ENCODE measurements around the gene PDK1. TPM values are rescaled to one million over a fixed set of nuclear protein-coding genes. Genes with fewer than 3 reads are reported as not detected.

PDK1 gene
- total RNA-seq, 1 experiment from 2014 or later = 130 TPM

GRCh38 chr2:172571245-172571644, 15.4 kb downstream of the PDK1 start:
- Histone ChIP-seq H3K79me2 (ENCODE audit: low read length) (peaks cover 77% of the 10 kb centered on the region), H3K27me3 (ENCODE audit: low read length) (no peaks in the 10 kb centered on the region), H2AFZ (ENCODE audit: low read length) (no peak overlapping the region), H3K27ac (ENCODE audit: low read length) (no peak overlapping the region), H3K9ac (ENCODE audit: low read length) (no peak overlapping the region), H3K9me2 (replicated peaks; ENCODE audit: insufficient read depth, low read length) (no peaks in the 10 kb centered on the region), H3K36me3 (ENCODE audit: insufficient read depth, low read length) (peaks cover 89% of the 10 kb centered on the region), H3K4me2 (ENCODE audit: low read depth, low read length, poor library complexity, severe bottlenecking) (no peak overlapping the region), H3K4me1 (ENCODE audit: low read length) (no peaks in the 10 kb centered on the region), H3K4me3 (ENCODE audit: low read length) (no peak overlapping the region), H3K9me3 (ENCODE audit: low read length) (peaks cover 21% of the 10 kb centered on the region), H4K20me1 (ENCODE audit: insufficient read depth, low read depth, low read length) (no peaks in the 10 kb centered on the region)
- no peak for DNase-seq

- Histone ChIP-seq H3K9ac (ENCODE audit: low read length) (no peak overlapping the region), H3K4me2 (ENCODE audit: low read depth, low read length, poor library complexity, severe bottlenecking) (no peak overlapping the region), H3K36me3 (ENCODE audit: insufficient read depth, low read length) (peaks cover 89% of the 10 kb centered on the region), H3K4me1 (ENCODE audit: low read length) (no peaks in the 10 kb centered on the region), H4K20me1 (ENCODE audit: insufficient read depth, low read depth, low read length) (no peaks in the 10 kb centered on the region), H3K9me3 (ENCODE audit: low read length) (peaks cover 31% of the 10 kb centered on the region), H3K79me2 (ENCODE audit: low read length) (peaks cover 77% of the 10 kb centered on the region), H3K27me3 (ENCODE audit: low read length) (no peaks in the 10 kb centered on the region), H3K4me3 (ENCODE audit: low read length) (no peak overlapping the region), H3K27ac (ENCODE audit: low read length) (no peak overlapping the region), H2AFZ (ENCODE audit: low read length) (no peak overlapping the region), H3K9me2 (replicated peaks; ENCODE audit: insufficient read depth, low read length) (no peaks in the 10 kb centered on the region)
- no peak for DNase-seq
Observed at GRCh38 chr2:172572981-172573380, 17.1 kb downstream of the PDK1 start.

- no peak overlapping the region for H3K9ac ChIP-seq (ENCODE audit: low read length)
- H3K27ac ChIP-seq (ENCODE audit: low read length) = no peak overlapping the region
- H3K36me3 ChIP-seq (ENCODE audit: insufficient read depth, low read length) = peaks cover 92% of the 10 kb centered on the region
- peaks cover 36% of the 10 kb centered on the region for H3K9me3 ChIP-seq (ENCODE audit: low read length)
- no peak overlapping the region for H3K4me2 ChIP-seq (ENCODE audit: low read depth, low read length, poor library complexity, severe bottlenecking)
- no peaks in the 10 kb centered on the region for H3K9me2 ChIP-seq (replicated peaks; ENCODE audit: insufficient read depth, low read length)
- peaks cover 83% of the 10 kb centered on the region for H3K79me2 ChIP-seq (ENCODE audit: low read length)
- DNase-seq = peak; percentile 51
- no peaks in the 10 kb centered on the region for H3K4me1 ChIP-seq (ENCODE audit: low read length)
- H3K27me3 ChIP-seq (ENCODE audit: low read length) = no peaks in the 10 kb centered on the region
- H3K4me3 ChIP-seq (ENCODE audit: low read length) = no peak overlapping the region
- no peaks in the 10 kb centered on the region for H4K20me1 ChIP-seq (ENCODE audit: insufficient read depth, low read depth, low read length)
- no peak overlapping the region for H2AFZ ChIP-seq (ENCODE audit: low read length)
Observed at GRCh38 chr2:172574965-172575364, 19.1 kb downstream of the PDK1 start.

- no peak overlapping the region for H3K27ac ChIP-seq (ENCODE audit: low read length)
- no peak overlapping the region for H3K4me3 ChIP-seq (ENCODE audit: low read length)
- H3K4me2 ChIP-seq (ENCODE audit: low read depth, low read length, poor library complexity, severe bottlenecking) = no peak overlapping the region
- H3K9me3 ChIP-seq (ENCODE audit: low read length) = peaks cover 34% of the 10 kb centered on the region
- DNase-seq = no peak
- no peaks in the 10 kb centered on the region for H3K9me2 ChIP-seq (replicated peaks; ENCODE audit: insufficient read depth, low read length)
- H3K4me1 ChIP-seq (ENCODE audit: low read length) = peaks cover 15% of the 10 kb centered on the region
- no peaks in the 10 kb centered on the region for H4K20me1 ChIP-seq (ENCODE audit: insufficient read depth, low read depth, low read length)
- no peak overlapping the region for H3K9ac ChIP-seq (ENCODE audit: low read length)
- H2AFZ ChIP-seq (ENCODE audit: low read length) = no peak overlapping the region
- H3K79me2 ChIP-seq (ENCODE audit: low read length) = peaks cover 86% of the 10 kb centered on the region
- H3K36me3 ChIP-seq (ENCODE audit: insufficient read depth, low read length) = peaks cover 91% of the 10 kb centered on the region
- no peaks in the 10 kb centered on the region for H3K27me3 ChIP-seq (ENCODE audit: low read length)
Observed at GRCh38 chr2:172578054-172578453, 22.2 kb downstream of the PDK1 start.

- Histone ChIP-seq H3K9me3 (ENCODE audit: low read length) (peaks cover 28% of the 10 kb centered on the region), H4K20me1 (ENCODE audit: insufficient read depth, low read depth, low read length) (no peaks in the 10 kb centered on the region)
Observed at GRCh38 chr2:172578860-172579512, 23.1 kb downstream of the PDK1 start.

GRCh38 chr2:172580544-172580943, 24.7 kb downstream of the PDK1 start:
- Histone ChIP-seq H4K20me1 (ENCODE audit: insufficient read depth, low read depth, low read length) (no peaks in the 10 kb centered on the region), H3K9me3 (ENCODE audit: low read length) (peaks cover 15% of the 10 kb centered on the region), H3K36me3 (ENCODE audit: insufficient read depth, low read length) (peaks cover 86% of the 10 kb centered on the region), H3K79me2 (ENCODE audit: low read length) (peaks cover 75% of the 10 kb centered on the region), H3K9me2 (replicated peaks; ENCODE audit: insufficient read depth, low read length) (no peaks in the 10 kb centered on the region), H2AFZ (ENCODE audit: low read length) (no peak overlapping the region), H3K9ac (ENCODE audit: low read length) (no peak overlapping the region), H3K4me1 (ENCODE audit: low read length) (peaks cover 15% of the 10 kb centered on the region), H3K27me3 (ENCODE audit: low read length) (no peaks in the 10 kb centered on the region), H3K4me2 (ENCODE audit: low read depth, low read length, poor library complexity, severe bottlenecking) (no peak overlapping the region), H3K4me3 (ENCODE audit: low read length) (no peak overlapping the region), H3K27ac (ENCODE audit: low read length) (no peak overlapping the region)
- no peak for DNase-seq

More at GRCh38 chr2:172578860-172579512, 23.1 kb downstream of the PDK1 start:
- peaks cover 82% of the 10 kb centered on the region for H3K79me2 ChIP-seq (ENCODE audit: low read length)
- H3K9ac ChIP-seq (ENCODE audit: low read length) = no peak overlapping the region
- no peaks in the 10 kb centered on the region for H3K27me3 ChIP-seq (ENCODE audit: low read length)
- H3K4me1 ChIP-seq (ENCODE audit: low read length) = peaks cover 15% of the 10 kb centered on the region
- DNase-seq = no peak
- no peak overlapping the region for H3K27ac ChIP-seq (ENCODE audit: low read length)
- no peak overlapping the region for H3K4me2 ChIP-seq (ENCODE audit: low read depth, low read length, poor library complexity, severe bottlenecking)
- H3K9me2 ChIP-seq (replicated peaks; ENCODE audit: insufficient read depth, low read length) = no peaks in the 10 kb centered on the region
- no peak overlapping the region for H3K4me3 ChIP-seq (ENCODE audit: low read length)
- no peak overlapping the region for H2AFZ ChIP-seq (ENCODE audit: low read length)
- H3K36me3 ChIP-seq (ENCODE audit: insufficient read depth, low read length) = peaks cover 85% of the 10 kb centered on the region

- H3K9ac ChIP-seq (ENCODE audit: low read length) = no peak overlapping the region
- H3K9me2 ChIP-seq (replicated peaks; ENCODE audit: insufficient read depth, low read length) = no peaks in the 10 kb centered on the region
- H3K79me2 ChIP-seq (ENCODE audit: low read length) = peaks cover 67% of the 10 kb centered on the region
- no peak overlapping the region for H3K4me3 ChIP-seq (ENCODE audit: low read length)
- no peak overlapping the region for H3K4me2 ChIP-seq (ENCODE audit: low read depth, low read length, poor library complexity, severe bottlenecking)
- H3K4me1 ChIP-seq (ENCODE audit: low read length) = peaks cover 15% of the 10 kb centered on the region
- peaks cover 9% of the 10 kb centered on the region for H3K9me3 ChIP-seq (ENCODE audit: low read length)
- no peak overlapping the region for H3K27ac ChIP-seq (ENCODE audit: low read length)
- H3K27me3 ChIP-seq (ENCODE audit: low read length) = no peaks in the 10 kb centered on the region
- H4K20me1 ChIP-seq (ENCODE audit: insufficient read depth, low read depth, low read length) = no peaks in the 10 kb centered on the region
- DNase-seq = peak; percentile 44
- H3K36me3 ChIP-seq (ENCODE audit: insufficient read depth, low read length) = peaks cover 88% of the 10 kb centered on the region
- H2AFZ ChIP-seq (ENCODE audit: low read length) = no peak overlapping the region
Observed at GRCh38 chr2:172582656-172583055, 26.8 kb downstream of the PDK1 start.

- Histone ChIP-seq H3K27ac (ENCODE audit: low read length) (no peak overlapping the region), H3K36me3 (ENCODE audit: insufficient read depth, low read length) (peaks cover 81% of the 10 kb centered on the region), H3K4me3 (ENCODE audit: low read length) (no peak overlapping the region), H3K27me3 (ENCODE audit: low read length) (no peaks in the 10 kb centered on the region), H3K79me2 (ENCODE audit: low read length) (peaks cover 51% of the 10 kb centered on the region), H4K20me1 (ENCODE audit: insufficient read depth, low read depth, low read length) (no peaks in the 10 kb centered on the region), H3K9me3 (ENCODE audit: low read length) (no peaks in the 10 kb centered on the region; the same call in 1 of the 2 replicates), H3K9ac (ENCODE audit: low read length) (no peak overlapping the region), H3K4me2 (ENCODE audit: low read depth, low read length, poor library complexity, severe bottlenecking) (no peak overlapping the region), H2AFZ (ENCODE audit: low read length) (no peak overlapping the region), H3K4me1 (ENCODE audit: low read length) (peaks cover 15% of the 10 kb centered on the region), H3K9me2 (replicated peaks; ENCODE audit: insufficient read depth, low read length) (no peaks in the 10 kb centered on the region)
- DNase-seq = no peak
Observed at GRCh38 chr2:172586245-172586891, 30.5 kb downstream of the PDK1 start.
